Activated naive CD4-positive, alpha-beta T cell treated with anti-CD3 and anti-CD28 coated beads, Interleukin-2, amount 50 U/mL, for 24 hours (primary cell): ENCODE results near the gene SCARF2.
"Not testable (repeated sequence)": the region's sequence is repeated elsewhere in the genome, so short reads cannot be mapped to it uniquely, and the experiment has no call there.

Experiments used
- H3K27ac Mint-ChIP-seq: one replicate; pipeline ENCODE4 v1.8.0; 2021; ENCODE audit warnings: mild to moderate bottlenecking, mixed read lengths
- H3K27me3 Mint-ChIP-seq: one replicate; pipeline ENCODE4 v1.8.0; 2021; ENCODE audit warnings: mixed read lengths
- H3K36me3 Mint-ChIP-seq: one replicate; pipeline ENCODE4 v1.8.0; 2021; ENCODE audit warnings: mixed read lengths
- H3K4me1 Mint-ChIP-seq: one replicate; pipeline ENCODE4 v1.8.0; 2021; ENCODE audit warnings: mixed read lengths
- H3K4me3 Mint-ChIP-seq: one replicate; pipeline ENCODE4 v1.8.0; 2021; ENCODE audit warnings: mild to moderate bottlenecking, mixed read lengths
- H3K9me3 Mint-ChIP-seq: one replicate; pipeline ENCODE4 v1.8.0; 2021; ENCODE audit warnings: mixed read lengths

Gene SCARF2, protein sequence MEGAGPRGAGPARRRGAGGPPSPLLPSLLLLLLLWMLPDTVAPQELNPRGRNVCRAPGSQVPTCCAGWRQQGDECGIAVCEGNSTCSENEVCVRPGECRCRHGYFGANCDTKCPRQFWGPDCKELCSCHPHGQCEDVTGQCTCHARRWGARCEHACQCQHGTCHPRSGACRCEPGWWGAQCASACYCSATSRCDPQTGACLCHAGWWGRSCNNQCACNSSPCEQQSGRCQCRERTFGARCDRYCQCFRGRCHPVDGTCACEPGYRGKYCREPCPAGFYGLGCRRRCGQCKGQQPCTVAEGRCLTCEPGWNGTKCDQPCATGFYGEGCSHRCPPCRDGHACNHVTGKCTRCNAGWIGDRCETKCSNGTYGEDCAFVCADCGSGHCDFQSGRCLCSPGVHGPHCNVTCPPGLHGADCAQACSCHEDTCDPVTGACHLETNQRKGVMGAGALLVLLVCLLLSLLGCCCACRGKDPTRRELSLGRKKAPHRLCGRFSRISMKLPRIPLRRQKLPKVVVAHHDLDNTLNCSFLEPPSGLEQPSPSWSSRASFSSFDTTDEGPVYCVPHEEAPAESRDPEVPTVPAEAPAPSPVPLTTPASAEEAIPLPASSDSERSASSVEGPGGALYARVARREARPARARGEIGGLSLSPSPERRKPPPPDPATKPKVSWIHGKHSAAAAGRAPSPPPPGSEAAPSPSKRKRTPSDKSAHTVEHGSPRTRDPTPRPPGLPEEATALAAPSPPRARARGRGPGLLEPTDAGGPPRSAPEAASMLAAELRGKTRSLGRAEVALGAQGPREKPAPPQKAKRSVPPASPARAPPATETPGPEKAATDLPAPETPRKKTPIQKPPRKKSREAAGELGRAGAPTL

GRCh38 chr22:20437613-20438426 lies at the start of gene SCARF2:
SCARF2 (minus strand) TSS chr22:20437825; CDS start chr22:20437754, 71 bp downstream.
- Mint-ChIP-seq H3K27ac (no peak within 1 kb of the TSS), H3K27me3 (peaks cover 32% of the 10 kb centered on the region), H3K4me1 (peaks cover 10% of the 10 kb centered on the region), H3K4me3 (peak within 1 kb of the TSS; percentile 87), H3K9me3 (no peaks in the 10 kb centered on the region), H3K36me3 (peaks cover 7% of the 10 kb centered on the region)

DNA sequence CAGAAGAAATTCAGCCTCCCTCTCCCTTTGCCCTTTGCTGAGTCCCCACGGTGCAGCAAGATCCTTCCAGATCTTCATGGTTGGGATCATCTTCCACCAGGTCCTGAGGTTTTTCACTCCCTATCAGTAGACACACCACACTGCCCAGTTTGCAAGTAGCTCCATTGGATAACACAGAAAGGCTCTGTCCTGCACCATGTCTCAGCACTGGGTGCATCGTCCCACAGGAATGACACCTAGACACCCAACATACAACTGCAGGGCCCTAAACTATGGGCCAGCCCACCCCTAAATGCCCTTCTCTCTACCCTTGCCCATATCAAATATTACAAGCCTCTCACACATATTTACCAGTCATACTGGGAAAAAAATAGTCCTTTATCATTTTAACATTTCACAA lies 48.6 kb upstream of the SCARF2 start:
- Mint-ChIP-seq H3K27me3 (no peaks in the 10 kb centered on the region), H3K9me3 (no peaks in the 10 kb centered on the region), H3K27ac (no peak overlapping the region), H3K36me3 (peaks cover 13% of the 10 kb centered on the region), H3K4me1 (peaks cover 40% of the 10 kb centered on the region), H3K4me3 (no peak overlapping the region)

GRCh38 chr22:20484948-20485683 lies 47.5 kb upstream of the SCARF2 start:
- no peak overlapping the region for H3K4me3 Mint-ChIP-seq
- H3K9me3 Mint-ChIP-seq = no peaks in the 10 kb centered on the region
- H3K27me3 Mint-ChIP-seq = no peaks in the 10 kb centered on the region
- peaks cover 14% of the 10 kb centered on the region for H3K36me3 Mint-ChIP-seq
- peaks cover 30% of the 10 kb centered on the region for H3K4me1 Mint-ChIP-seq
- H3K27ac Mint-ChIP-seq = no peak overlapping the region

DNA sequence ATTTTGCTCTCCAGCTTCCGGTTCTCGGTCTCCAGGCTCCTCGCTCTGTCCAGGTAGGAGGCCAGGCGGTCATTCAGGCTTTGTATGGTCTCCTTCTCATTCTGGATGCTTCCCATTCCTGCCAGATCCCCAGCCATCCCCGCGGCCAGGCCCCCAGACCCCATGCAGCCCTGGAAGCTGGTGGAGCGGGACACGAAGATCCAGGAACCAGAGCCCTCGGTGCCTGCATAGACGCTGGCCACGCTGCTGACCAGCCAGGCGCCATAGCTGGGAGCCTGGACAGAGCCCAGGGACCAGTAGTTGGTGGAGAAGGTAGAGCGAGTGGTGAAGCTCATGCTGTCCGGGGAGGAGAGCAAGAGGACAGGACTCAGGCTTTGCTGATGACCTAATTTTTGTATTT lies 46.1 kb upstream of the SCARF2 start:
- H3K4me1 Mint-ChIP-seq = peaks cover 25% of the 10 kb centered on the region
- no peaks in the 10 kb centered on the region for H3K9me3 Mint-ChIP-seq
- H3K27ac Mint-ChIP-seq = no peak overlapping the region
- H3K4me3 Mint-ChIP-seq = no peak overlapping the region
- no peaks in the 10 kb centered on the region for H3K27me3 Mint-ChIP-seq
- H3K36me3 Mint-ChIP-seq = peaks cover 15% of the 10 kb centered on the region

DNA sequence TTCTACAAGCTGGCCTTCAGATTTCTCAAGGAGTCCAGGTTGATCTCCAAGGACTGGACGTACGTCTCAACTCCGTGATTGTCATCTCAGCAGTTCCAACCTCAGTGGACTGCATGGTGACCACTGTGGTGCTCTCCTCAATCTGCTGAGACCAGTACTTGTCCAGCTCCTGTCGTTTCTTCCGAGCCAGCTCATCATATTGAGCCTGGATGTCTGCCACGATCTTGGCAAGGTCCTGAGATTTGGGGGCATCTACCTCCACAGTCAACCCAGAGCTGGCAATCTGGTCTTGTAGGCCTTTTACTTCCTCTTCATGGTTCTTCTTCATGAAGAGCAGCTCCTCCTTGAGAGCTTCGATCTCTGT lies 45.5 kb upstream of the SCARF2 start:
- H3K4me3 Mint-ChIP-seq, H3K27me3 Mint-ChIP-seq, H3K9me3 Mint-ChIP-seq, H3K27ac Mint-ChIP-seq: not testable (repeated sequence)
- Mint-ChIP-seq H3K4me1 (peaks cover 19% of the 10 kb centered on the region), H3K36me3 (peaks cover 12% of the 10 kb centered on the region)

- Mint-ChIP-seq H3K36me3 (peaks cover 7% of the 10 kb centered on the region), H3K4me3 (no peak overlapping the region), H3K27me3 (no peaks in the 10 kb centered on the region), H3K9me3 (no peaks in the 10 kb centered on the region), H3K4me1 (peaks cover 34% of the 10 kb centered on the region), H3K27ac (peak overlapping the region; percentile 11)
Measured at GRCh38 chr22:20479612-20480196, 42.1 kb upstream of the SCARF2 start.

- H3K4me1 Mint-ChIP-seq = peaks cover 37% of the 10 kb centered on the region
- not testable (repeated sequence) for H3K9me3 Mint-ChIP-seq, H3K4me3 Mint-ChIP-seq, H3K27ac Mint-ChIP-seq, H3K36me3 Mint-ChIP-seq, H3K27me3 Mint-ChIP-seq
Measured at GRCh38 chr22:20478059-20478458, 40.4 kb upstream of the SCARF2 start.

DNA sequence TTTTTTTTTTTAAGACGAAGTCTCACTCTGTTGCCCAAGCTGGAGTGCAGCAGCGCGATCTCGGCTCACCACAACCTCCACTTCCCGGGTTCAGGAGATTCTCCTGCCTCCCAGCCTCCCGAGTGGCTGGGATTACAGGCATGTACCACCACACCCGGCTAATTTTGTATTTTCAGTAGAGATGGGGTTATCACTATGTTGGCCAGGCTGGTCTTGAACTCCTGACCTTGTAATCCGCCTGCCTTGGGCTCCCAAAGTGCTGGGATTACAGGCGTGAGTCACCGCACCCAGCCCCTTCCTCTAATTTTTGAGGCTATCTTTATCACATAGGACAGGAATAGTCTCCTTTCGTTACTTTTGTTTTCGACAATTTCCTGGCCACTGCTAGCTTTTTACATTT lies 37.9 kb upstream of the SCARF2 start:
- not testable (repeated sequence) for H3K9me3 Mint-ChIP-seq, H3K27ac Mint-ChIP-seq, H3K27me3 Mint-ChIP-seq
- Mint-ChIP-seq H3K36me3 (peaks cover 13% of the 10 kb centered on the region), H3K4me3 (peak overlapping the region; percentile 36), H3K4me1 (peaks cover 53% of the 10 kb centered on the region)

GRCh38 chr22:20475115-20475436 lies 37.5 kb upstream of the SCARF2 start:
- Mint-ChIP-seq H3K9me3 (no peaks in the 10 kb centered on the region), H3K27me3 (no peaks in the 10 kb centered on the region), H3K27ac (no peak overlapping the region), H3K4me3 (peak overlapping the region; percentile 55), H3K36me3 (peaks cover 14% of the 10 kb centered on the region), H3K4me1 (peaks cover 53% of the 10 kb centered on the region)

GRCh38 chr22:20472629-20473442 lies 35.2 kb upstream of the SCARF2 start:
- H3K9me3 Mint-ChIP-seq = no peaks in the 10 kb centered on the region
- H3K27ac Mint-ChIP-seq = no peak overlapping the region
- H3K27me3 Mint-ChIP-seq = no peaks in the 10 kb centered on the region
- no peak overlapping the region for H3K4me3 Mint-ChIP-seq
- peaks cover 63% of the 10 kb centered on the region for H3K4me1 Mint-ChIP-seq
- peaks cover 9% of the 10 kb centered on the region for H3K36me3 Mint-ChIP-seq

DNA sequence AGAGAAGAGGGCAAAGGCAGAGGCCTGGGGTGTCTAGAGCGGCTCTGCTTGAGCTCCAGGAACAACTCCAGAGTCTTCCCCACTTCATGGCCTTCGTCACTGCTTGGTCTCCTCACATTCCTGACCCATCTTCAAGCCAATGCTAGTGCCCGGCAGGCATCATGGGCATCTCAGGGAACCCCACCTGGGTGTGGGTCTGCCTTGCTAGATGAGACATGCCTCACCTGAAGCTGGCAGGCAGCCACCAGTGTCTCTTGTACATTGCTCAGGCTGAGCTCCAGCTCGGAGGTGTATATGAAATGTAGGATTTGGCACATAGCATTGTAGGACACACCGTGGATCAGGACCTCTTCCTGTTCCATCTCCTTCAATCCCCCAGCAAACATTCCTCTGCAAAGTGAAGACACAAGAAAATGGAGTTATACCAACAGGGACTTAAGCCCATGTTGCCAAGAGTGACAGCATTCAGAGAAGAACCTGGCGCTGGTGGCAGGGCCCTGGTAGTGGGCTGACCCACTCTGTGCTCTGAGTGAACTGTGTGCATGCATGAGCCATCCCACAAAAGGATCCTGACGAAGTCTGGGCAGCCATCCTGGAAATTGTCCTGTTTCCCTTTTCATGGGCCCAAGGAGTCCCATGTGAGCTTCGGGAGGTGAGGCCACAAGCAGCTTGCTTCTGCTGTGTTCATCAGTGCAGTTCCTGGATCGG lies 33.7 kb upstream of the SCARF2 start:
- H3K27ac Mint-ChIP-seq = no peak overlapping the region
- H3K9me3 Mint-ChIP-seq = no peaks in the 10 kb centered on the region
- no peaks in the 10 kb centered on the region for H3K27me3 Mint-ChIP-seq
- peaks cover 9% of the 10 kb centered on the region for H3K36me3 Mint-ChIP-seq
- no peak overlapping the region for H3K4me3 Mint-ChIP-seq
- peaks cover 66% of the 10 kb centered on the region for H3K4me1 Mint-ChIP-seq

DNA sequence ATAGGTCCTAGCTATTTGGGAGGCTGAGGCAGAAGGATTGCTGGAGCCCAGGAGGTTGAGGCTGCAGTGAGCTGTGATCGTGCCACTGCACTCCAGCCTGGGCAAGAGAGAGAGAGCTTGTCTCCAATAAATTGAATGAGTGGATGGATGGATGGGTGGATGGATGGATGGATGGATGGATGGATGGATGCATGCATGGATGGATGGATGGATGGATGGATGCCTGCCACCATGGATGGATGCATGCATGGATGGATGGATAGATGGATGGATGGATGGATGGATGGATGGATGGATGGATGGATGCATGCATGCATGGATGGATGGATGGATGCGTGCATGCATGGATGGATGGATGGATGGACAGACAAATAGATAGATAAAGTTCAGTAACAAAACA lies 32.9 kb upstream of the SCARF2 start:
- not testable (repeated sequence) for H3K27me3 Mint-ChIP-seq, H3K36me3 Mint-ChIP-seq, H3K4me3 Mint-ChIP-seq, H3K27ac Mint-ChIP-seq, H3K9me3 Mint-ChIP-seq
- H3K4me1 Mint-ChIP-seq = peaks cover 65% of the 10 kb centered on the region

DNA sequence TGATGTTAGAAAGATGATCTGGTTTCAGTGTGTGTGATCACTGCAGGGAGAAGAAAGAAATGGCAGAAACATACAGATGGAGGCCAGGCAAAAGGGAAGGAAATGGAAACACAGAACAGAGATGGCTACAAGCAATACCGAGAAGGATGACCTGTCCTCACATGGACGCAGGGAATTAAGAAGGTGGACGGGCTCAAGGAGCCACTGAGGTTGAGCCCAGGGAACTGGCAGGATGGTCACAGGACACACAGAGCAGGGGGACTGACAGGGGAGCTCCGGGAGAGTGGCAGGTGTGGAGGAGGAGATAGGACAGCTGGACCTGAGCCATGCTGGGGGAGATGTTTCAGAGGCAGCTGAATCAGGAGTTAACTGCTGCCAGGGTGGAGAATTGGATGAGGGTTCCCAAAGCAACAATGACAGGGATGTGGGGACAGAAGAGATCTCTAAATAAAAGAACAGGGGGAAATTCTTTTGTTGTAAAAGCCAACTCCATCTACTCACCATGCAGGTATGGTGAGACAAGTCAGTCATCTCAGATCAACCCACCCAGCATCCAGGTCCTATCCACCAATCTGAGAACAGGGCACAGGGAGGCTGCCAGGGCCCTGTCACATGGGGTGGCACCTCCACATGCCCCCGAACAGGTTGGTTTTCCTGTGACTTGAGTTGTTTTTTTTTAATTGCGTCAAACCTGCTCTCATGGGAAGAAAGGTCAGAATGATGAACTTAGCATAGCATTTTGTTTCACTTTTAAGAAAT lies 31.7 kb upstream of the SCARF2 start:
- H3K4me1 Mint-ChIP-seq = peaks cover 66% of the 10 kb centered on the region
- peaks cover 9% of the 10 kb centered on the region for H3K36me3 Mint-ChIP-seq
- no peak overlapping the region for H3K4me3 Mint-ChIP-seq
- no peaks in the 10 kb centered on the region for H3K27me3 Mint-ChIP-seq
- peak overlapping the region; percentile 56 for H3K27ac Mint-ChIP-seq
- H3K9me3 Mint-ChIP-seq = no peaks in the 10 kb centered on the region
